ENCODE data around the gene APBA1. TPM values are rescaled to one million over a fixed set of nuclear protein-coding genes. Genes with fewer than 3 reads are reported as not detected.

The APBA1 gene
- total and polyA plus RNA-seq, 2 of the 4 experiments (the other 2 are of a cell fraction) = 3.8 to 5.1 TPM

DNA sequence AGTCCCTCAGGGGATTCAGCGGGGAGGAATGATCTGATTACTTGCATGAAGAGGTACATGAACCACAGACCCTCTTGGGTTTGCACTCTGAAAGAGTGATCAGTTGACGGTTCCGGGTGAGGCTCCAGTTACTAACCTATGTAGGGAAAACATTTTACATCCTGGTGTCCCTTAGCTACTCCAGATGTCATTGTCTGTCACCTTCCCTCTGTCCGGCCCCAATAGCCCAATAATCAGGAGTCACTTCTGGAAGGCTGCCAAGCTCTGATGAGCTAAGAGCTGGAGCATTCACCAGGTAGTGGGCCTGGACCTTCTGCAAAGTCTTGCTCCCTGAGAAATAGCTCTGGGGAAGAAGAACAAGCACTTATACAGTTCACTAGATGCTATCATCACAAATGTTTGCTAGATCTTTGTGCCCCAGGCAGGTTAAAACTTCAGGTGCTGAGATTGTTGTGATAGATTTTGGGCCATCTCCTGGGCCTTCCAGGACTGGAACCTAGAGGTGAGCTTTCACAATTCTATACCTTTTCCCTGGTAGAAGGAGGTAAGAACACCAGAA is 282.7 kb downstream of the APBA1 start:
- H3K9me3 ChIP-seq (ENCODE audit: control insufficient read depth, insufficient read depth, low read length) = no peaks in the 10 kb centered on the region
- H3K79me1 ChIP-seq (ENCODE audit: low read depth in 1 of 2, low read length in 2 of 2) = no peaks in the 10 kb centered on the region
- H2AFZ ChIP-seq (replicated peaks; ENCODE audit: low read length, poor library complexity) = no peak overlapping the region
- H4K20me1 ChIP-seq (ENCODE audit: insufficient read depth, low read length) = no peaks in the 10 kb centered on the region
- H3K36me3 ChIP-seq (ENCODE audit: control insufficient read depth, insufficient read depth, low read length) = no peaks in the 10 kb centered on the region
- no peak overlapping the region for H3K4me2 ChIP-seq (ENCODE audit: low read depth, low read length)
- CTCF ChIA-PET = no interaction called here
- TF ChIP-seq, protein P1, sequence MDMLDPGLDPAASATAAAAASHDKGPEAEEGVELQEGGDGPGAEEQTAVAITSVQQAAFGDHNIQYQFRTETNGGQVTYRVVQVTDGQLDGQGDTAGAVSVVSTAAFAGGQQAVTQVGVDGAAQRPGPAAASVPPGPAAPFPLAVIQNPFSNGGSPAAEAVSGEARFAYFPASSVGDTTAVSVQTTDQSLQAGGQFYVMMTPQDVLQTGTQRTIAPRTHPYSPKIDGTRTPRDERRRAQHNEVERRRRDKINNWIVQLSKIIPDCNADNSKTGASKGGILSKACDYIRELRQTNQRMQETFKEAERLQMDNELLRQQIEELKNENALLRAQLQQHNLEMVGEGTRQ (IDR thresholded peaks at IDR 0.05; ENCODE audit: low read depth, low read length) = no peak
- TF ChIP-seq RAD21 (IDR thresholded peaks at IDR 0.05; ENCODE audit: low read length) = no peak
- no peak for TF ChIP-seq CHD1 (IDR thresholded peaks at IDR 0.05; ENCODE audit: low read depth, low read length)
- TF ChIP-seq, protein P2, sequence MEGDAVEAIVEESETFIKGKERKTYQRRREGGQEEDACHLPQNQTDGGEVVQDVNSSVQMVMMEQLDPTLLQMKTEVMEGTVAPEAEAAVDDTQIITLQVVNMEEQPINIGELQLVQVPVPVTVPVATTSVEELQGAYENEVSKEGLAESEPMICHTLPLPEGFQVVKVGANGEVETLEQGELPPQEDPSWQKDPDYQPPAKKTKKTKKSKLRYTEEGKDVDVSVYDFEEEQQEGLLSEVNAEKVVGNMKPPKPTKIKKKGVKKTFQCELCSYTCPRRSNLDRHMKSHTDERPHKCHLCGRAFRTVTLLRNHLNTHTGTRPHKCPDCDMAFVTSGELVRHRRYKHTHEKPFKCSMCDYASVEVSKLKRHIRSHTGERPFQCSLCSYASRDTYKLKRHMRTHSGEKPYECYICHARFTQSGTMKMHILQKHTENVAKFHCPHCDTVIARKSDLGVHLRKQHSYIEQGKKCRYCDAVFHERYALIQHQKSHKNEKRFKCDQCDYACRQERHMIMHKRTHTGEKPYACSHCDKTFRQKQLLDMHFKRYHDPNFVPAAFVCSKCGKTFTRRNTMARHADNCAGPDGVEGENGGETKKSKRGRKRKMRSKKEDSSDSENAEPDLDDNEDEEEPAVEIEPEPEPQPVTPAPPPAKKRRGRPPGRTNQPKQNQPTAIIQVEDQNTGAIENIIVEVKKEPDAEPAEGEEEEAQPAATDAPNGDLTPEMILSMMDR (conservative IDR thresholded peaks at IDR 0.05; ENCODE audit: low read depth, low read length) = no peak
- TF ChIP-seq SMC3 (IDR thresholded peaks at IDR 0.05; ENCODE audit: low read depth, low read length) = no peak
- no peak for TF ChIP-seq RFX5 (IDR thresholded peaks at IDR 0.05; ENCODE audit: low read depth, low read length)
- TF ChIP-seq BHLHE40 (IDR thresholded peaks at IDR 0.05; ENCODE audit: low read depth, low read length) = no peak
- no peak for TF ChIP-seq MAFK (IDR thresholded peaks at IDR 0.05; ENCODE audit: low read depth, low read length)
- no peak for TF ChIP-seq MAZ (IDR thresholded peaks at IDR 0.05; ENCODE audit: borderline replicate concordance, low read depth, low read length)
- no peak for TF ChIP-seq POLR2A (IDR thresholded peaks at IDR 0.05; ENCODE audit: low read depth, low read length)
- TF ChIP-seq RCOR1 (IDR thresholded peaks at IDR 0.05; ENCODE audit: insufficient replicate concordance, low read length) = no peak
- TF ChIP-seq NFE2L2 (IDR thresholded peaks at IDR 0.05; ENCODE audit: low read depth, low read length) = no peak
- TF ChIP-seq, protein P3, sequence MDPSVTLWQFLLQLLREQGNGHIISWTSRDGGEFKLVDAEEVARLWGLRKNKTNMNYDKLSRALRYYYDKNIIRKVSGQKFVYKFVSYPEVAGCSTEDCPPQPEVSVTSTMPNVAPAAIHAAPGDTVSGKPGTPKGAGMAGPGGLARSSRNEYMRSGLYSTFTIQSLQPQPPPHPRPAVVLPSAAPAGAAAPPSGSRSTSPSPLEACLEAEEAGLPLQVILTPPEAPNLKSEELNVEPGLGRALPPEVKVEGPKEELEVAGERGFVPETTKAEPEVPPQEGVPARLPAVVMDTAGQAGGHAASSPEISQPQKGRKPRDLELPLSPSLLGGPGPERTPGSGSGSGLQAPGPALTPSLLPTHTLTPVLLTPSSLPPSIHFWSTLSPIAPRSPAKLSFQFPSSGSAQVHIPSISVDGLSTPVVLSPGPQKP (IDR thresholded peaks at IDR 0.05; ENCODE audit: borderline replicate concordance, low read depth, low read length) = no peak
- no peak for TF ChIP-seq CEBPB (IDR thresholded peaks at IDR 0.05; ENCODE audit: low read depth, low read length)
- no peak overlapping the region for H3K23ac ChIP-seq (ENCODE audit: low read depth, low read length)
- no peak overlapping the region for H3K14ac ChIP-seq (replicated peaks; ENCODE audit: low read depth, low read length)
- ATAC-seq (ENCODE audit: low read depth) = no peak
- no peak overlapping the region for H3K18ac ChIP-seq (ENCODE audit: low read depth, low read length)
- no peak overlapping the region for H2BK20ac ChIP-seq (ENCODE audit: low read depth, low read length)
- no peak overlapping the region for H3K4ac ChIP-seq (ENCODE audit: low read depth, low read length)
- in situ Hi-C loops (cut with MboI; ENCODE audit: low sequenced_read_pairs) = no loop called here
- no TSS peak for BruUV-seq (replicated peaks)
- H2BK120ac ChIP-seq (ENCODE audit: low read depth, low read length) = no peak overlapping the region
- no peak overlapping the region for H3K27ac ChIP-seq (ENCODE audit: insufficient read depth, low read length)
- H3K9ac ChIP-seq (ENCODE audit: low read depth, low read length) = no peak overlapping the region
- POLR2A ChIA-PET (ENCODE audit: unreplicated experiment) = no interaction called here
- H3K4me1 ChIP-seq (ENCODE audit: control insufficient read depth, insufficient read depth, low read length) = no peaks in the 10 kb centered on the region
- H4K8ac ChIP-seq (ENCODE audit: low read depth in 2 of 2, low read length in 2 of 2) = no peak overlapping the region
- H4K91ac ChIP-seq (ENCODE audit: insufficient read depth, low read depth, low read length) = no peak overlapping the region
- no peak overlapping the region for H3K56ac ChIP-seq (ENCODE audit: extremely low read depth, insufficient read depth, low read length)
- H3K27me3 ChIP-seq (ENCODE audit: control insufficient read depth, insufficient read depth, low read length) = peaks cover 21% of the 10 kb centered on the region
- no peak overlapping the region for H3K4me3 ChIP-seq (ENCODE audit: insufficient read depth, low read depth, low read length)
- WGBS, 2 experiments (ENCODE audit: extremely low coverage in 2 of 2, insufficient read length in 1 of 2) = no CpG with 5 or more reads among the region's 4 CpGs
- dilution Hi-C loops (cut with HindIII; ENCODE audit: low sequenced_read_pairs, unreplicated experiment) = no loop called here
- H2BK5ac ChIP-seq (ENCODE audit: low read depth, low read length, poor library complexity, severe bottlenecking) = no peak overlapping the region
- no peak overlapping the region for H2AK9ac ChIP-seq (replicated peaks; ENCODE audit: low read depth, low read length, poor library complexity)
- H2BK15ac ChIP-seq (ENCODE audit: low read depth, low read length) = no peak overlapping the region
- H3K9me1 ChIP-seq (ENCODE audit: insufficient read depth, low read length) = no peaks in the 10 kb centered on the region
- DNase-seq = no peak
- intact Hi-C loops (cut with micrococcal nuclease) = no loop called here
- H4K5ac ChIP-seq (ENCODE audit: low read depth, low read length) = no peak overlapping the region
- H2AK5ac ChIP-seq (ENCODE audit: low read depth, low read length) = no peak overlapping the region

Measured in IMR-90 (cell line).